ENCODE results near the gene RGS14.

GRCh38 chr5:177419046-177419445 lies 61.3 kb downstream of the RGS14 start:
- TF ChIP-seq CTCF (IDR thresholded peaks at IDR 0.05) (no peak), EP300 (IDR thresholded peaks at IDR 0.05) (no peak)
